H9 (cell line): ENCODE measurements around the gene KAZN. TPM values are rescaled to one million over a fixed set of nuclear protein-coding genes. Genes with fewer than 3 reads are reported as not detected.

ENCODE experiments used
- DNase-seq: peaks from one replicate; pipeline ENCODE4 v3.0.0-alpha.2; 2017
- H2AFZ ChIP-seq: one replicate; pipeline ENCODE4 v1.6.1; 2013; ENCODE audit warnings: mild to moderate bottlenecking, low read length, control low read depth, moderate library complexity
- H2AK5ac ChIP-seq: 2 replicates; pipeline ENCODE4 v1.6.1; 2013; ENCODE audit warnings: low read length, control low read depth, mixed read lengths; ENCODE audit not compliant: insufficient read length
- H2BK120ac ChIP-seq: one replicate; pipeline ENCODE4 v1.6.1; 2013; ENCODE audit warnings: low read depth, mild to moderate bottlenecking, low read length, control low read depth, inconsistent platforms; ENCODE audit not compliant: poor library complexity, severe bottlenecking
- H2BK12ac ChIP-seq: 2 replicates; pipeline ENCODE4 v1.6.1; 2013; ENCODE audit warnings: low read length, control low read depth, mixed read lengths, low read depth; ENCODE audit not compliant: insufficient read length
- H2BK15ac ChIP-seq: 2 replicates; pipeline ENCODE4 v1.6.1; 2013; ENCODE audit warnings: low read depth, low read length, control low read depth
- H2BK20ac ChIP-seq: one replicate; pipeline ENCODE4 v1.6.1; 2013; ENCODE audit warnings: low read depth, mild to moderate bottlenecking, low read length, control low read depth, inconsistent platforms; ENCODE audit not compliant: poor library complexity, severe bottlenecking
- H2BK5ac ChIP-seq: 2 replicates; pipeline ENCODE4 v1.6.1; 2013; ENCODE audit warnings: low read length, control low read depth, mixed read lengths; ENCODE audit not compliant: insufficient read length
- H3K14ac ChIP-seq: 2 replicates; pipeline ENCODE4 v1.6.1; 2013; ENCODE audit warnings: low read length, control low read depth; ENCODE audit not compliant: insufficient read depth
- H3K18ac ChIP-seq: 2 replicates; pipeline ENCODE4 v1.6.1; 2013; ENCODE audit warnings: low read depth, mild to moderate bottlenecking, mixed read lengths, low read length, control low read depth; ENCODE audit not compliant: insufficient read length
- H3K23ac ChIP-seq: 2 replicates; pipeline ENCODE4 v1.6.1; 2013; ENCODE audit warnings: low read length, control low read depth, mixed read lengths, low read depth; ENCODE audit not compliant: insufficient read length
- H3K23me2 ChIP-seq: 2 replicates; pipeline ENCODE4 v1.6.1; 2013; ENCODE audit warnings: low read depth, mild to moderate bottlenecking, mixed read lengths, low read length, control low read depth; ENCODE audit not compliant: insufficient read length, poor library complexity, severe bottlenecking
- H3K27ac ChIP-seq: 2 replicates; pipeline ENCODE4 v1.5.1; 2013; ENCODE audit warnings: low read length, control low read depth, mixed read lengths, low read depth; ENCODE audit not compliant: insufficient read length
- H3K27me3 ChIP-seq: 2 replicates; pipeline ENCODE4 v1.6.1; 2013; ENCODE audit warnings: low read length, control low read depth, inconsistent platforms; ENCODE audit not compliant: insufficient read depth
- H3K4ac ChIP-seq: 2 replicates; pipeline ENCODE4 v1.6.1; 2013; ENCODE audit warnings: low read depth, mild to moderate bottlenecking, control low read depth, inconsistent platforms, low read length, moderate library complexity
- H3K4me1 ChIP-seq: 2 replicates; pipeline ENCODE4 v1.6.1; 2013; ENCODE audit warnings: low read length, control low read depth, inconsistent platforms; ENCODE audit not compliant: insufficient read depth
- H3K4me2 ChIP-seq: 2 replicates; pipeline ENCODE4 v1.6.1; 2013; ENCODE audit warnings: low read length, control low read depth, mixed read lengths; ENCODE audit not compliant: insufficient read length, insufficient read depth
- H3K56ac ChIP-seq: 2 replicates; pipeline ENCODE4 v1.6.1; 2013; ENCODE audit warnings: low read depth, mild to moderate bottlenecking, mixed read lengths, low read length, control low read depth; ENCODE audit not compliant: insufficient read length
- H3K79me1 ChIP-seq: 2 replicates; pipeline ENCODE4 v1.6.1; 2013; ENCODE audit warnings: low read depth, mild to moderate bottlenecking, moderate library complexity, low read length, control low read depth, inconsistent platforms; ENCODE audit not compliant: insufficient read depth, poor library complexity, severe bottlenecking
- H3K79me2 ChIP-seq: 2 replicates; pipeline ENCODE4 v1.6.1; 2013; ENCODE audit warnings: low read length, control low read depth, inconsistent platforms; ENCODE audit not compliant: insufficient read depth
- H3K9ac ChIP-seq: 2 replicates; pipeline ENCODE4 v1.6.1; 2013; ENCODE audit warnings: low read length, control low read depth, mixed read lengths; ENCODE audit not compliant: insufficient read length; ENCODE audit errors: extremely low read depth
- H3K9me3 ChIP-seq: one replicate; pipeline ENCODE4 v1.6.1; 2013; ENCODE audit warnings: low read depth, low read length, inconsistent platforms; ENCODE audit not compliant: control insufficient read depth
- H3T11ph ChIP-seq: one replicate; pipeline ENCODE4 v1.6.1; 2013; ENCODE audit warnings: mild to moderate bottlenecking, low read length, control low read depth, inconsistent platforms
- H4K20me1 ChIP-seq: one replicate; pipeline ENCODE4 v1.6.1; 2013; ENCODE audit not compliant: control insufficient read depth, insufficient read length, insufficient read depth
- H4K5ac ChIP-seq: 2 replicates; pipeline ENCODE4 v1.6.1; 2013; ENCODE audit warnings: low read depth, mild to moderate bottlenecking, mixed read lengths, low read length, control low read depth; ENCODE audit not compliant: insufficient read length
- H4K8ac ChIP-seq: replicated peaks from 2 replicates; pipeline ENCODE4 v1.6.1; 2013; ENCODE audit warnings: low read length, control low read depth, mixed read lengths, low read depth; ENCODE audit not compliant: insufficient read length
- H4K91ac ChIP-seq: 2 replicates; pipeline ENCODE4 v1.6.1; 2013; ENCODE audit warnings: low read depth, mild to moderate bottlenecking, moderate library complexity, mixed read lengths, low read length, control low read depth; ENCODE audit not compliant: insufficient read length
- H3K27ac Mint-ChIP-seq, 3 experiments: 2 replicates in 2 of 3; 3 replicates in 1 of 3; pipeline ENCODE4 v1.8.0; 2020 to 2021; ENCODE audit warnings: mixed read lengths in 3 of 3, mild to moderate bottlenecking in 1 of 3, moderate library complexity in 1 of 3
- H3K27me3 Mint-ChIP-seq: 2 replicates; pipeline ENCODE4 v1.8.0; 2021; ENCODE audit warnings: low read depth, mild to moderate bottlenecking, moderate library complexity, mixed read lengths
- H3K36me3 Mint-ChIP-seq, 3 experiments: 2 replicates in 2 of 3; 3 replicates in 1 of 3; pipeline ENCODE4 v1.8.0; 2020 to 2021; ENCODE audit warnings: low read depth in 3 of 3, mixed read lengths in 3 of 3; ENCODE audit not compliant: insufficient read depth in 1 of 3
- H3K4me1 Mint-ChIP-seq, 2 experiments: 2 replicates each; pipeline ENCODE4 v1.8.0; 2020; ENCODE audit warnings: mixed read lengths in 2 of 2
- H3K4me3 Mint-ChIP-seq, 2 experiments: 2 replicates in 1 of 2; 3 replicates in 1 of 2; pipeline ENCODE4 v1.8.0; 2020 to 2021; ENCODE audit warnings: mild to moderate bottlenecking in 2 of 2, mixed read lengths in 2 of 2, moderate library complexity in 1 of 2
- H3K9me3 Mint-ChIP-seq, 2 experiments: 2 replicates in 1 of 2; 3 replicates in 1 of 2; pipeline ENCODE4 v1.8.0; 2020; ENCODE audit warnings: mild to moderate bottlenecking in 2 of 2, mixed read lengths in 2 of 2, moderate library complexity in 1 of 2
- CTCF ChIP-seq: fragments of 200-600 bp; sonication (generic); conservative IDR thresholded peaks from 3 replicates; pipeline ENCODE4 v1.8.0; 2021; ENCODE audit warnings: antibody characterized with exemption, mild to moderate bottlenecking
- WGBS: extraction: QIAGEN DNeasy Blood & Tissue Kit; methylation state at CpG from one replicate; pipeline ENCODE4 v1.1.7; 2013; ENCODE audit warnings: missing lambda C conversion rate, low lambda C conversion rate, mixed read lengths; ENCODE audit not compliant: insufficient read length; ENCODE audit errors: extremely low coverage; 5-methylcytosine and 5-hydroxymethylcytosine counted together
- total RNA-seq: library from RNA; stranded (reverse); gene quantifications from 2 replicates; pipeline ENCODE4 v1.2.1, GENCODE V29; 2021

KAZN gene
- total RNA-seq, 1 experiment from 2014 or later, result 7.6 TPM

- H3K4me3 Mint-ChIP-seq, result no peak overlapping the region
- H3K9me3 Mint-ChIP-seq, result peaks cover 2 to 6% of the 10 kb centered on the region in 2 experiments; a peak in 3 of 5 replicates
- Histone ChIP-seq H3K9me3 (no peaks in the 10 kb centered on the region), H2BK5ac (no peak overlapping the region), H3T11ph (no peak overlapping the region), H3K27me3 (no peaks in the 10 kb centered on the region; the same call in 1 of the 2 replicates), H3K4ac (no peak overlapping the region), H4K91ac (no peak overlapping the region), H2BK15ac (no peak overlapping the region), H4K20me1 (no peaks in the 10 kb centered on the region), H3K56ac (no peak overlapping the region), H3K14ac (no peak overlapping the region), H3K79me2 (no peaks in the 10 kb centered on the region), H2AFZ (no peak overlapping the region), H4K8ac (no peak overlapping the region), H4K5ac (no peak overlapping the region), H3K4me1 (no peaks in the 10 kb centered on the region), H3K18ac (no peak overlapping the region), H3K23ac (no peak overlapping the region), H2BK120ac (no peak overlapping the region), H3K9ac (no peak overlapping the region), H2AK5ac (no peak overlapping the region), H2BK12ac (no peak overlapping the region), H2BK20ac (no peak overlapping the region), H3K27ac (no peak overlapping the region), H3K4me2 (no peak overlapping the region), H3K23me2 (no peaks in the 10 kb centered on the region), H3K79me1 (no peaks in the 10 kb centered on the region)
- no peak for TF ChIP-seq CTCF
- WGBS, result no CpG with 5 or more reads among the region's 5 CpGs
- peaks cover 0 to 2% (median 0%) of the 10 kb centered on the region in 3 experiments; a peak in 1 of 7 replicates for H3K36me3 Mint-ChIP-seq
- DNase-seq, result no peak
- no peak overlapping the region for H3K27ac Mint-ChIP-seq
- H3K27me3 Mint-ChIP-seq, result peaks cover 40% of the 10 kb centered on the region
- H3K4me1 Mint-ChIP-seq, result no peaks in the 10 kb centered on the region
These were observed 14.7 kb upstream of the KAZN start for GRCh38 chr1:14583788-14584187.
